H9 (cell line): ENCODE data around the gene MEF2C. TPM values are rescaled to one million over a fixed set of nuclear protein-coding genes. Genes with fewer than 3 reads are reported as not detected.

ENCODE experiments used
- DNase-seq: peaks from one replicate; pipeline ENCODE4 v3.0.0-alpha.2; 2017
- H2AFZ ChIP-seq: one replicate; pipeline ENCODE4 v1.6.1; 2013; ENCODE audit warnings: mild to moderate bottlenecking, low read length, control low read depth, moderate library complexity
- H2AK5ac ChIP-seq: 2 replicates; pipeline ENCODE4 v1.6.1; 2013; ENCODE audit warnings: low read length, control low read depth, mixed read lengths; ENCODE audit not compliant: insufficient read length
- H2BK120ac ChIP-seq: one replicate; pipeline ENCODE4 v1.6.1; 2013; ENCODE audit warnings: low read depth, mild to moderate bottlenecking, low read length, control low read depth, inconsistent platforms; ENCODE audit not compliant: poor library complexity, severe bottlenecking
- H2BK12ac ChIP-seq: 2 replicates; pipeline ENCODE4 v1.6.1; 2013; ENCODE audit warnings: low read length, control low read depth, mixed read lengths, low read depth; ENCODE audit not compliant: insufficient read length
- H2BK15ac ChIP-seq: 2 replicates; pipeline ENCODE4 v1.6.1; 2013; ENCODE audit warnings: low read depth, low read length, control low read depth
- H2BK20ac ChIP-seq: one replicate; pipeline ENCODE4 v1.6.1; 2013; ENCODE audit warnings: low read depth, mild to moderate bottlenecking, low read length, control low read depth, inconsistent platforms; ENCODE audit not compliant: poor library complexity, severe bottlenecking
- H2BK5ac ChIP-seq: 2 replicates; pipeline ENCODE4 v1.6.1; 2013; ENCODE audit warnings: low read length, control low read depth, mixed read lengths; ENCODE audit not compliant: insufficient read length
- H3K14ac ChIP-seq: 2 replicates; pipeline ENCODE4 v1.6.1; 2013; ENCODE audit warnings: low read length, control low read depth; ENCODE audit not compliant: insufficient read depth
- H3K18ac ChIP-seq: 2 replicates; pipeline ENCODE4 v1.6.1; 2013; ENCODE audit warnings: low read depth, mild to moderate bottlenecking, mixed read lengths, low read length, control low read depth; ENCODE audit not compliant: insufficient read length
- H3K23ac ChIP-seq: 2 replicates; pipeline ENCODE4 v1.6.1; 2013; ENCODE audit warnings: low read length, control low read depth, mixed read lengths, low read depth; ENCODE audit not compliant: insufficient read length
- H3K23me2 ChIP-seq: 2 replicates; pipeline ENCODE4 v1.6.1; 2013; ENCODE audit warnings: low read depth, mild to moderate bottlenecking, mixed read lengths, low read length, control low read depth; ENCODE audit not compliant: insufficient read length, poor library complexity, severe bottlenecking
- H3K27ac ChIP-seq: 2 replicates; pipeline ENCODE4 v1.5.1; 2013; ENCODE audit warnings: low read length, control low read depth, mixed read lengths, low read depth; ENCODE audit not compliant: insufficient read length
- H3K27me3 ChIP-seq: 2 replicates; pipeline ENCODE4 v1.6.1; 2013; ENCODE audit warnings: low read length, control low read depth, inconsistent platforms; ENCODE audit not compliant: insufficient read depth
- H3K4ac ChIP-seq: 2 replicates; pipeline ENCODE4 v1.6.1; 2013; ENCODE audit warnings: low read depth, mild to moderate bottlenecking, control low read depth, inconsistent platforms, low read length, moderate library complexity
- H3K4me1 ChIP-seq: 2 replicates; pipeline ENCODE4 v1.6.1; 2013; ENCODE audit warnings: low read length, control low read depth, inconsistent platforms; ENCODE audit not compliant: insufficient read depth
- H3K4me2 ChIP-seq: 2 replicates; pipeline ENCODE4 v1.6.1; 2013; ENCODE audit warnings: low read length, control low read depth, mixed read lengths; ENCODE audit not compliant: insufficient read length, insufficient read depth
- H3K56ac ChIP-seq: 2 replicates; pipeline ENCODE4 v1.6.1; 2013; ENCODE audit warnings: low read depth, mild to moderate bottlenecking, mixed read lengths, low read length, control low read depth; ENCODE audit not compliant: insufficient read length
- H3K79me1 ChIP-seq: 2 replicates; pipeline ENCODE4 v1.6.1; 2013; ENCODE audit warnings: low read depth, mild to moderate bottlenecking, moderate library complexity, low read length, control low read depth, inconsistent platforms; ENCODE audit not compliant: insufficient read depth, poor library complexity, severe bottlenecking
- H3K79me2 ChIP-seq: 2 replicates; pipeline ENCODE4 v1.6.1; 2013; ENCODE audit warnings: low read length, control low read depth, inconsistent platforms; ENCODE audit not compliant: insufficient read depth
- H3K9ac ChIP-seq: 2 replicates; pipeline ENCODE4 v1.6.1; 2013; ENCODE audit warnings: low read length, control low read depth, mixed read lengths; ENCODE audit not compliant: insufficient read length; ENCODE audit errors: extremely low read depth
- H3K9me3 ChIP-seq: one replicate; pipeline ENCODE4 v1.6.1; 2013; ENCODE audit warnings: low read depth, low read length, inconsistent platforms; ENCODE audit not compliant: control insufficient read depth
- H3T11ph ChIP-seq: one replicate; pipeline ENCODE4 v1.6.1; 2013; ENCODE audit warnings: mild to moderate bottlenecking, low read length, control low read depth, inconsistent platforms
- H4K20me1 ChIP-seq: one replicate; pipeline ENCODE4 v1.6.1; 2013; ENCODE audit not compliant: control insufficient read depth, insufficient read length, insufficient read depth
- H4K5ac ChIP-seq: 2 replicates; pipeline ENCODE4 v1.6.1; 2013; ENCODE audit warnings: low read depth, mild to moderate bottlenecking, mixed read lengths, low read length, control low read depth; ENCODE audit not compliant: insufficient read length
- H4K8ac ChIP-seq: replicated peaks from 2 replicates; pipeline ENCODE4 v1.6.1; 2013; ENCODE audit warnings: low read length, control low read depth, mixed read lengths, low read depth; ENCODE audit not compliant: insufficient read length
- H4K91ac ChIP-seq: 2 replicates; pipeline ENCODE4 v1.6.1; 2013; ENCODE audit warnings: low read depth, mild to moderate bottlenecking, moderate library complexity, mixed read lengths, low read length, control low read depth; ENCODE audit not compliant: insufficient read length
- H3K27ac Mint-ChIP-seq, 3 experiments: 2 replicates in 2 of 3; 3 replicates in 1 of 3; pipeline ENCODE4 v1.8.0; 2020 to 2021; ENCODE audit warnings: mixed read lengths in 3 of 3, mild to moderate bottlenecking in 1 of 3, moderate library complexity in 1 of 3
- H3K27me3 Mint-ChIP-seq: 2 replicates; pipeline ENCODE4 v1.8.0; 2021; ENCODE audit warnings: low read depth, mild to moderate bottlenecking, moderate library complexity, mixed read lengths
- H3K36me3 Mint-ChIP-seq, 3 experiments: 2 replicates in 2 of 3; 3 replicates in 1 of 3; pipeline ENCODE4 v1.8.0; 2020 to 2021; ENCODE audit warnings: low read depth in 3 of 3, mixed read lengths in 3 of 3; ENCODE audit not compliant: insufficient read depth in 1 of 3
- H3K4me1 Mint-ChIP-seq, 2 experiments: 2 replicates each; pipeline ENCODE4 v1.8.0; 2020; ENCODE audit warnings: mixed read lengths in 2 of 2
- H3K4me3 Mint-ChIP-seq, 2 experiments: 2 replicates in 1 of 2; 3 replicates in 1 of 2; pipeline ENCODE4 v1.8.0; 2020 to 2021; ENCODE audit warnings: mild to moderate bottlenecking in 2 of 2, mixed read lengths in 2 of 2, moderate library complexity in 1 of 2
- H3K9me3 Mint-ChIP-seq, 2 experiments: 2 replicates in 1 of 2; 3 replicates in 1 of 2; pipeline ENCODE4 v1.8.0; 2020; ENCODE audit warnings: mild to moderate bottlenecking in 2 of 2, mixed read lengths in 2 of 2, moderate library complexity in 1 of 2
- CTCF ChIP-seq: fragments of 200-600 bp; sonication (generic); conservative IDR thresholded peaks from 3 replicates; pipeline ENCODE4 v1.8.0; 2021; ENCODE audit warnings: antibody characterized with exemption, mild to moderate bottlenecking
- WGBS: extraction: QIAGEN DNeasy Blood & Tissue Kit; methylation state at CpG from one replicate; pipeline ENCODE4 v1.1.7; 2013; ENCODE audit warnings: missing lambda C conversion rate, low lambda C conversion rate, mixed read lengths; ENCODE audit not compliant: insufficient read length; ENCODE audit errors: extremely low coverage; 5-methylcytosine and 5-hydroxymethylcytosine counted together
- total RNA-seq: library from RNA; stranded (reverse); gene quantifications from 2 replicates; pipeline ENCODE4 v1.2.1, GENCODE V29; 2021

MEF2C gene
- total RNA-seq, 1 experiment from 2014 or later, result 0.11 TPM

- H4K5ac ChIP-seq, result no peak overlapping the region
- no peak overlapping the region for H2BK12ac ChIP-seq
- H3K27me3 ChIP-seq, result no peaks in the 10 kb centered on the region
- H3K4me2 ChIP-seq, result no peak overlapping the region
- H4K8ac ChIP-seq, result no peak overlapping the region
- H3K79me1 ChIP-seq, result no peaks in the 10 kb centered on the region
- no peak overlapping the region for H3K4ac ChIP-seq
- TF ChIP-seq CTCF, result no peak
- no peak overlapping the region for H2AK5ac ChIP-seq
- H3K4me1 Mint-ChIP-seq, result peaks cover 3 to 5% of the 10 kb centered on the region in 2 experiments; a peak in 3 of 4 replicates
- H3K4me1 ChIP-seq, result no peaks in the 10 kb centered on the region; the same call in 1 of the 2 replicates
- H3K9me3 Mint-ChIP-seq, result no peaks in the 10 kb centered on the region
- WGBS, result no CpG with 5 or more reads among the region's 2 CpGs
- H3K56ac ChIP-seq, result no peak overlapping the region
- H3K14ac ChIP-seq, result no peak overlapping the region
- H2BK15ac ChIP-seq, result no peak overlapping the region
- no peak overlapping the region for H3K27ac ChIP-seq
- no peak overlapping the region for H3T11ph ChIP-seq
- no peak overlapping the region for H3K4me3 Mint-ChIP-seq
- no peak overlapping the region for H2BK5ac ChIP-seq
- no peaks in the 10 kb centered on the region for H3K79me2 ChIP-seq
- H3K27me3 Mint-ChIP-seq, result no peaks in the 10 kb centered on the region
- no peak for DNase-seq
- H2BK120ac ChIP-seq, result no peak overlapping the region
- no peak overlapping the region for H3K18ac ChIP-seq
- H3K36me3 Mint-ChIP-seq, result no peaks in the 10 kb centered on the region
- H3K9ac ChIP-seq, result no peak overlapping the region
- no peaks in the 10 kb centered on the region for H3K23me2 ChIP-seq
- no peak overlapping the region for H4K91ac ChIP-seq
- no peaks in the 10 kb centered on the region for H4K20me1 ChIP-seq
- H3K9me3 ChIP-seq, result no peaks in the 10 kb centered on the region
- H3K23ac ChIP-seq, result no peak overlapping the region
- H2AFZ ChIP-seq, result no peak overlapping the region
- no peak overlapping the region for H3K27ac Mint-ChIP-seq
- no peak overlapping the region for H2BK20ac ChIP-seq
Observed at GRCh38 chr5:88932541-88932940, 49.6 kb upstream of the MEF2C start.
